Measurements from ENCODE around the gene MAMSTR. TPM values are rescaled to one million over a fixed set of nuclear protein-coding genes. Genes with fewer than 3 reads are reported as not detected.
A peak's percentile ranks its signal among the peaks of the same experiment; 100 is the strongest.
"Not testable (repeated sequence)": the region's sequence is repeated elsewhere in the genome, so short reads cannot be mapped to it uniquely, and the experiment has no call there.

The MAMSTR gene
- total RNA-seq, 4 donors from 2014 or later, result 0.99 to 2.9 (median 1.8) TPM

DNA sequence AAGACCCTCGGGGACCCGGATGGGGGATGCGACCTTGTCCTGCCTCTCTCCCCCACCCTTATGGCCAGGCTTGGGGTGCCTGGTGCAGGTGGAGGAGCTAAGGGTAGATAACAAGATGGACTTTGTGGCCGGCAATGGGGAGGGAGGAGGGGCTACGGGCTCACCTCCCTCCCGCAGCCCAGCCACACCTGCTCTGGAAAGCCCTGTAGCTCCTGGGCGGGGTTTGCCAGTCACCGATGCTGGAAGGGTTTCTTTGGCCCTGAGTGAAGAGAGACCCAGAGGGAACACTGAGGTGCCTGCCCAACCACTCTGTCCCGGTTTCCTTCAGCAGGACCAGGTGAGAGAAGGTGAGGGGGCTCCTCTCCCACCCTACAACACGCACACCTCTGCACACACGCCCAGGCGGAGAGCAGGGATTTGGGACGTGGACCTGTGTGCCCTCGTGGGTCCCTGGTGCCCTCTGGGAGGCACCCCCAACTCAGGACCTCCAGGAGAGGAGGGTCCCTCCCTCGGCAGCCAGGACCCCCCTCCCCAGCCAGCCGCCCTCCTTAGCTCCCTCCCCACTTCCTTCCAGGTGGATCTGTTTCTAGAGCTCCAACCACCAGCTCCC is 23.7 kb downstream of the MAMSTR start, which contains the start of gene FUT2:
TSS of gene FUT2 (plus strand) at position 229 of the 610 bp plus-strand sequence. CDS start 6,986 bp downstream, outside the sequence.
- no peak for TF ChIP-seq EP300 (IDR thresholded peaks at IDR 0.05)
- TF ChIP-seq POLR2A (IDR thresholded peaks at IDR 0.05; ENCODE audit: low read depth), result no peak
- TF ChIP-seq, protein P1, sequence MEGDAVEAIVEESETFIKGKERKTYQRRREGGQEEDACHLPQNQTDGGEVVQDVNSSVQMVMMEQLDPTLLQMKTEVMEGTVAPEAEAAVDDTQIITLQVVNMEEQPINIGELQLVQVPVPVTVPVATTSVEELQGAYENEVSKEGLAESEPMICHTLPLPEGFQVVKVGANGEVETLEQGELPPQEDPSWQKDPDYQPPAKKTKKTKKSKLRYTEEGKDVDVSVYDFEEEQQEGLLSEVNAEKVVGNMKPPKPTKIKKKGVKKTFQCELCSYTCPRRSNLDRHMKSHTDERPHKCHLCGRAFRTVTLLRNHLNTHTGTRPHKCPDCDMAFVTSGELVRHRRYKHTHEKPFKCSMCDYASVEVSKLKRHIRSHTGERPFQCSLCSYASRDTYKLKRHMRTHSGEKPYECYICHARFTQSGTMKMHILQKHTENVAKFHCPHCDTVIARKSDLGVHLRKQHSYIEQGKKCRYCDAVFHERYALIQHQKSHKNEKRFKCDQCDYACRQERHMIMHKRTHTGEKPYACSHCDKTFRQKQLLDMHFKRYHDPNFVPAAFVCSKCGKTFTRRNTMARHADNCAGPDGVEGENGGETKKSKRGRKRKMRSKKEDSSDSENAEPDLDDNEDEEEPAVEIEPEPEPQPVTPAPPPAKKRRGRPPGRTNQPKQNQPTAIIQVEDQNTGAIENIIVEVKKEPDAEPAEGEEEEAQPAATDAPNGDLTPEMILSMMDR (IDR thresholded peaks at IDR 0.05), result no peak
- TF ChIP-seq POLR2AphosphoS5 (IDR thresholded peaks at IDR 0.05), result no peak
- peaks cover 0 to 2% (median 0%) of the 10 kb centered on the region in 4 donors for H3K36me3 ChIP-seq
- 31% methylated on average over 13 of the region's 16 CpGs for WGBS
- H3K27me3 ChIP-seq, result peaks cover 0 to 25% (median 6%) of the 10 kb centered on the region in 4 donors
- no peaks in the 10 kb centered on the region for H3K9me3 ChIP-seq
- peak within 1 kb of the TSS in 2 of 4 donors; percentile 26 to 63 for H3K27ac ChIP-seq (replicated peaks in 1 of 4)
- H3K4me1 ChIP-seq, result peaks cover 8 to 13% (median 11%) of the 10 kb centered on the region in 4 donors
- DNase-seq (ENCODE audit: extremely low spot score), result no peak
- intact Hi-C loops (cut with DNase I), result no loop called here
- H3K4me3 ChIP-seq, result peak within 1 kb of the TSS; percentile 13 to 46 (median 22)

DNA sequence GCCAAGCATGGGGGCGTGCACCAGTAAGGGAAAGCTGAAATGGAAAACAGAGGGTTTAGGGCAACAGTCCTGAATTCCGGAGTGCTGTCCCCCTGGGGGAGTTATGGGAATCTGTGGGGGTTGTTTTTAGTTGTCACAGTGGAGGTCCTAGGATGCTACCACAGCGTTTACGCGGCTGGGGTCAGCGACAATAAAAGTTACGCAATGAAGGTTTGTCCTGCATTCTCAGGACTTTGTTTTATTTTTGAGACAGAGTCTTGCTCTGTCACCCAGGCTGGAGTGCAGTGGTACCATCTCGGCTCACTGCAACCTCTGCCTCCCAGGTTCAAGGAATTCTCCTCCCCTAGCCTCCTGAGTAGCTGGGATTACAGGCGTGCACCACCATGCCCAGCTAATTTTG is 25.9 kb downstream of the MAMSTR start:
- Histone ChIP-seq H3K27me3 (peaks cover 0 to 23% (median 6%) of the 10 kb centered on the region in 4 donors), H3K4me1 (peaks cover 8 to 13% (median 11%) of the 10 kb centered on the region in 4 donors)
- H3K27ac ChIP-seq (replicated peaks in 1 of 4); H3K9me3 ChIP-seq; intact Hi-C loops (cut with DNase I); DNase-seq (ENCODE audit: extremely low spot score); H3K4me3 ChIP-seq; H3K36me3 ChIP-seq: not testable (repeated sequence)
- 93% methylated on average over 9 of the region's 9 CpGs for WGBS

DNA sequence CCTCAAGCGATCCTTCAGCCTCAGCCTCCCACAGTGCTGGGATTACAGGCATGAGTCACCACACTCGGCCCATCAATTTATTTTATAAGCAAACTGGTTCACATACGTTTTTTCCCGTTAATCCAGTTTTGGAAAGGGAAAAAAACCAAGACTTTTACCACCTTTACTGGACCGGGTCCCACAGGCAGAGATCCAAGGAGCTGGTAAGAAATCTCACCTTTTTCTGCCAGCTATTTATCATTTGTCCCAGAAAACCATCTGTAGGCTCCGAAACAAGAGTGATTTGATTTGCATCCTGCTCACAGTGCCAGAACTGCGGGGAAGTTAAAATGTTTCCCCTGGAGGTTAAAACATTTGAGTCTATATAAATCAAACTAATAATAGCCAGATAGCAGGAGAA is 30.1 kb downstream of the MAMSTR start:
- TF ChIP-seq EP300 (IDR thresholded peaks at IDR 0.05) (no peak), POLR2AphosphoS5 (IDR thresholded peaks at IDR 0.05) (no peak), POLR2A (IDR thresholded peaks at IDR 0.05; ENCODE audit: low read depth) (no peak)
- TF ChIP-seq, protein P1 (IDR thresholded peaks at IDR 0.05), result no peak
- Histone ChIP-seq H3K4me1 (no peaks in the 10 kb centered on the region), H3K27me3 (no peaks in the 10 kb centered on the region), H3K4me3 (no peak overlapping the region), H3K27ac (replicated peaks in 1 of 4) (peak overlapping the region in 1 of 4 donors; percentile 9), H3K36me3 (no peaks in the 10 kb centered on the region), H3K9me3 (no peaks in the 10 kb centered on the region)
- WGBS, result 46% methylated on average over 7 of the region's 7 CpGs
- intact Hi-C loops (cut with DNase I), result no loop called here
- DNase-seq (ENCODE audit: extremely low spot score), result no peak

DNA sequence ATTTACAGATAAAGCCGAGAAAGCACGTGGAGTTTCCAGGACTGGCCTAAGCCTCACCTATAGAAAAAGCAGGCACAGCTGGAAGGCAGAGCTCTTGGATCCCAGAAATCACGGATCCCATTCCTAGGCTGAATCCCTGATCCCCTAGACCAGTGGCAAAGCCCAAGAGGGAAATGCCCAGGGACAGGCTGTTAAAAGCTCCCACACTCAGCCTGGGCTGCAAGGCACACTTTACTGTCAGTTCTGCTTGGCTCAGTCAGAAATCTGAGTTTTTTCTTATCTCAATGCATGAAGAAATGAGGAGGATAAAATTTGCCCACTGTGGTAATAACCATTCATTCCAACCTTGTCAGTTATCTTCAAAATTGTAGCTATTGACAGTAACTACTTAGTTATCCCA is 31.7 kb downstream of the MAMSTR start:
- WGBS, result 84% methylated on average over 3 of the region's 3 CpGs
- no peaks in the 10 kb centered on the region for H3K9me3 ChIP-seq
- H3K4me3 ChIP-seq, result no peak overlapping the region
- no peak overlapping the region for H3K27ac ChIP-seq (replicated peaks in 1 of 4)
- intact Hi-C loops (cut with DNase I), result no loop called here
- H3K4me1 ChIP-seq, result no peaks in the 10 kb centered on the region
- DNase-seq (ENCODE audit: extremely low spot score), result no peak
- H3K27me3 ChIP-seq, result no peaks in the 10 kb centered on the region
- TF ChIP-seq, protein P1 (IDR thresholded peaks at IDR 0.05), result no peak
- TF ChIP-seq EP300 (IDR thresholded peaks at IDR 0.05) (no peak), POLR2A (IDR thresholded peaks at IDR 0.05; ENCODE audit: low read depth) (no peak), POLR2AphosphoS5 (IDR thresholded peaks at IDR 0.05) (no peak)
- no peaks in the 10 kb centered on the region for H3K36me3 ChIP-seq

DNA sequence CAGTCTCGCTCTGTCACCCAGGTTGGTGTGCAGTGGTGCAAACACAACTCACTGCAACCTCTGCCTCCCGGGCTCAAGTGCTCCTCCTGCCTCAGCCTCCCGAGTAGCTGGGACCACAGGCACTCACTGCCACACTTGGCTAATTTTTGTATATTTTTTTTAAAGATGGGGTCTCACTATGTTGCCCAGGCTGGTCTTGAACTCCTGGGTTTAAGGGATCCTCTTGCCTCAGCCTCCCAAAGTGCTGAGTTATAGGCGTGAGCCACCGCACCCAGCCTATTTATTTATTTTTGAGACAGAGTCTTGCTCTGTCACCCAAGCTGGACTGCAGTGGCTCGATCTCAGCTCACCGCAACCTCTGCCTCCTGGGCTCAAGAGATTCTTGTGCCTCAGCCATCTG is 32.9 kb downstream of the MAMSTR start:
- H3K4me3 ChIP-seq; H3K36me3 ChIP-seq; H3K4me1 ChIP-seq; H3K27ac ChIP-seq (replicated peaks in 1 of 4); H3K27me3 ChIP-seq; intact Hi-C loops (cut with DNase I); H3K9me3 ChIP-seq; DNase-seq (ENCODE audit: extremely low spot score): not testable (repeated sequence)
- 91% methylated on average over 7 of the region's 7 CpGs for WGBS

DNA sequence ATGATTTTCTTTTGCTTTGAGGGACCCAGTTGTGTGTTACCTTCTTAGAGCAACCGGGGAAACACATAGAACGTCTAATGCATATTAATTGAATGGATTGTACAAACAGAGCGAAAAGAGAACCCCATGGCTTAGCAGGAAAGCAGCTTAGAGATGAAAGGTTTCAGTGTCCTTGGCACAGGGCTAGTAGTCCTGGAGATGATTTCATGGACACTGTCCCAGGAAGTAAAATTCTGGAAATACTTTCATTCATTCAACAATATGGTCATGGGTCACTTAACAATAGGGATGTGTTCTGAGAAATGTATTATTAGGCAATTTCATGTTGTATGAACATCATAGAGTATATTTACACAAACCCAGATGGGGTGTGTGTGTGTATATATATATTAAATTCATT is 33.4 kb downstream of the MAMSTR start:
- Histone ChIP-seq H3K27ac (replicated peaks in 1 of 4) (no peak overlapping the region), H3K27me3 (no peaks in the 10 kb centered on the region), H3K4me1 (no peaks in the 10 kb centered on the region), H3K4me3 (no peak overlapping the region), H3K36me3 (no peaks in the 10 kb centered on the region), H3K9me3 (no peaks in the 10 kb centered on the region)
- DNase-seq (ENCODE audit: extremely low spot score), result no peak
- WGBS, result 81% methylated on average over 3 of the region's 3 CpGs
- TF ChIP-seq, protein P1 (IDR thresholded peaks at IDR 0.05), result no peak
- no peak for TF ChIP-seq EP300 (IDR thresholded peaks at IDR 0.05)
- intact Hi-C loops (cut with DNase I), result no loop called here
